HK-2 (cell line): Measurements from ENCODE around the gene AKAP13.

ENCODE experiments used
- DNase-seq: peaks from one replicate; pipeline ENCODE4 v3.0.0-alpha.2; 2018; ENCODE audit not compliant: unreplicated experiment

AKAP13 gene

GRCh38 chr15:85706779-85707518 is 326.5 kb downstream of the AKAP13 start:
- DNase-seq = no peak

- no peak for DNase-seq
These were observed 327.3 kb downstream of the AKAP13 start for GRCh38 chr15:85707519-85708338.

DNA sequence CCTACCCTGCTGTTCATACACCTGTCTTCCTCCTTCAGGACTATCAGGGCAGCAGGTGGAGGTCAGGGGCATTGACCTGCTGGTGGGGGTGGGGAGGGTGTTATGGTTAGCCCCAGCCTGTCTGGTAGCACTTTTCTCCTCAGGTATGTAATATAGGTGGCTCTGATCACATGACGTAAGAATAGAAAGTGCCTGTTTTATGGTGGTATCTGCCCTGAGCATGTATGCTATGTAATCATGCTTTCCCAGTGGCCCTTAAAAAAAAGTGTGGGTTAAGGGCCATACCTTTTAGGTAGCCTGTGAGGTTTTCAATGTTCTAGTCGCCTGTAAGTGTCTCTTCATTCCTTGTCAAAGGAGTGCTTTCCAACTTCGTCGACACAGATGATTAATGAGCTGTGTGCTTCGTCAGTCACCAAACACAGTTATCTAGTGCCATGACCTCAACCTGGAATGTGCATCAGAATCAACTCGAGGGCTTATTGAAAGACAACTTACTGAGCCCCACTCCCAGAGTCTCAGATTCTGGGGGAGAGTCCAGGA is 328.1 kb downstream of the AKAP13 start:
- DNase-seq = no peak

DNA sequence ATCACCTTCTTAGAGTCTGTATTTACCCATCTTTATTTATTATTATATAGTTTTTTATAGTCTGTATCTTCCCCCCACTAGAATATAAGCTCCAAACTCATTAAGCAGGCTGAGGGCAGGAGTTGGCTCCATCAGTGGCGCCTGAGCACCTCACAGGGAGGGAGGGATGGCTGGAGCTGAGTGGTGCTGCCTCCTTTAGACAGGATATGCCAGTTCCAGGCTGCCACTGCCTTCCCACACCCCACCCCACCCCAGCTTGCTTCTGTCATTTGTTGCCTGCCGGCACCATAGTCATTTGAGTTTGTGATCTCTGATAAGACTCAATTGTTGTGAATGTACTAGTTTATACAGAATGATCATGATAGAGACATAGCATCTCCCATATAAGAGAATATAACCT is 328.8 kb downstream of the AKAP13 start:
- no peak for DNase-seq

DNA sequence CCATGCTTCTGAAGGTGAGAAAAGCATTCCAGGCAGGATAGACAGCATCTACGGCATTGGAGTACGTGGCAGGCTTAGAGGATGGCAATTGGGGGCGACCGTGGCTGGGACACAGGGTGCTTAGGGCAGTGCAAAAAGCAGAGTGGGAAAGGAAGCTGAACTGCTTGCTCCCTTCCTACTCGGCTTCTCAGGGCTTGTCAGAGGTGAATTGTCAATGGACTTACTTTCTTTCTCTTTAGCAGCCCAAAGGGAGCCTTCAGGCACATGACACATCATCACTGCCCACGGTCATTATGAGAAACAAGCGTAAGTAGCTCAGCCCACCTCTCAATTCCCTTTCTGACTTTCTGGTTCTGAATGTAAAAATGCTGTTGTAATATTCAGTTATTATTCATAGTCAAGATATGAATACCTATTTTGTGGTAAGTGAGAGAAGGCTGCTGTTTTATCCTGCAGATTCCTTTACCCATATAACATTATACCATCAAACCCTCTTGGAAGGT is 330.0 kb downstream of the AKAP13 start:
- no peak for DNase-seq

- no peak for DNase-seq
These were observed 331.3 kb downstream of the AKAP13 start for GRCh38 chr15:85711580-85712192.

DNA sequence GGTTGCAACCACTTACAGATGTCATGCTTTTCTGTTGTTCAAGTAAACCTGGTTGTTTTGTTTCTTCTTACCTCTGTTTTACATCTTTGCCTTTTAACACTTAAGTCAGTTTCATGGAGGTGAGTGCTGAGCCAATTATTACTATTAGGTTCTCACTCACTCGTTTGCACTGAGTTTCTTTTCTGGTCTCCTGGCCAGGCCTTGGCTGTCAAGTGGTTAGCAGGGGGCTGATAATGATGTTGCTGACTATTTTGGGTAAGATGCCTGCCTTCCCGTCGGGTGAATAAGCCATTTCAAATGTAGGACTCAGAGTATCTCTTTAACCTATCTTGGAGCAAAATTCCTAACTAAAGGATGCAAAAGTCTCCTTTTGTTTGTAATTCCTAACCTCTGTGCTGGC is 335.9 kb downstream of the AKAP13 start:
- DNase-seq = no peak

- no peak for DNase-seq
These were observed 336.8 kb downstream of the AKAP13 start for GRCh38 chr15:85717212-85717611.

GRCh38 chr15:85718271-85718971 is 338.0 kb downstream of the AKAP13 start:
- DNase-seq = no peak

DNA sequence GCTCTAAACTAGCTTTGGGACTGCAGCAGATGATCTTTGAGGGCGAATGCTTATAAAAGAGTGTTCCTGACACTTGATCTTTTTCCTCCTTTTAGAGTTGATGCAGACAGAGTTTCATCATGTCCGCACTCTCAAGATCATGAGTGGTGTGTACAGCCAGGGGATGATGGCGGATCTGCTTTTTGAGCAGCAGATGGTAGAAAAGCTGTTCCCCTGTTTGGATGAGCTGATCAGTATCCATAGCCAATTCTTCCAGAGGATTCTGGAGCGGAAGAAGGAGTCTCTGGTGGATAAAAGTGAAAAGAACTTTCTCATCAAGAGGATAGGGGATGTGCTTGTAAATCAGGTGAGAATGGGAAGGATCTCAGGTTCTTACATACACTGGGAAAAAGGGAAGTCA is 338.6 kb downstream of the AKAP13 start:
- DNase-seq = no peak

DNA sequence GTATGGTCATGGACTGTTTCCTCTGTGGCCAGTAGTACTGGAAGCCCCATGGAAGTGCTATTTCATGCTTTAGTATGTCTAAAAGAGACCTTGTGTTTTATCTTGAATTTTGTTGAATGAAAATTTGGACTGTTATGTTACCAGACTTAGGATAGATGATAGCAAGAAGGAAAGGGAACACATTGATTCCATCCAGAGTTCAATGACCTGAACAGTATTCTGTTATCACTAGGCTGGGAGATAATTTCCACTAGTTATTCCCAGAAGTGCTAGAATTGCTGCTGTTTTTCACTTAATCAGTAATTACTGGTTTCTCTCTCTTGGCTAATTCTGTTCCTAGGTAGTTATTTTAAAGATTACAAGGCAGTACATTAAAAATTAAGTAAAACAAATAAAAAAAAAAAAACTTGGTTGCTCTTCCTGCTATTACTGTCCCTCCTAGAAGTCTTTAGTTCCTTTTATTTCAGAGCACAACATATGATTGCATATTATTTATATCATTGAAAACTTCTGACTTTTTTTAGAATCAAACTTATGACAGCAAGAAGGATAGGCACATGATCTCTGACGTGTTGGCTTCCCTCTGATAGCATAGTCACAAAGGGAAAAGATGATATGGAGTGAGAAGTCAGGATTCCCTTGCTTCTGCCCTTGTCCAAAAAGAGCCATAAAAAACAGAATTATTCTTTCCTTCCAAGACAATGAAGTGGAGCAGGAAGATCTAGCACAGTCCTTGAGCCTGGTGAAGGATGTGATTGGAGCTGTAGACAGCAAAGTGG is 342.2 kb downstream of the AKAP13 start:
- no peak for DNase-seq

DNA sequence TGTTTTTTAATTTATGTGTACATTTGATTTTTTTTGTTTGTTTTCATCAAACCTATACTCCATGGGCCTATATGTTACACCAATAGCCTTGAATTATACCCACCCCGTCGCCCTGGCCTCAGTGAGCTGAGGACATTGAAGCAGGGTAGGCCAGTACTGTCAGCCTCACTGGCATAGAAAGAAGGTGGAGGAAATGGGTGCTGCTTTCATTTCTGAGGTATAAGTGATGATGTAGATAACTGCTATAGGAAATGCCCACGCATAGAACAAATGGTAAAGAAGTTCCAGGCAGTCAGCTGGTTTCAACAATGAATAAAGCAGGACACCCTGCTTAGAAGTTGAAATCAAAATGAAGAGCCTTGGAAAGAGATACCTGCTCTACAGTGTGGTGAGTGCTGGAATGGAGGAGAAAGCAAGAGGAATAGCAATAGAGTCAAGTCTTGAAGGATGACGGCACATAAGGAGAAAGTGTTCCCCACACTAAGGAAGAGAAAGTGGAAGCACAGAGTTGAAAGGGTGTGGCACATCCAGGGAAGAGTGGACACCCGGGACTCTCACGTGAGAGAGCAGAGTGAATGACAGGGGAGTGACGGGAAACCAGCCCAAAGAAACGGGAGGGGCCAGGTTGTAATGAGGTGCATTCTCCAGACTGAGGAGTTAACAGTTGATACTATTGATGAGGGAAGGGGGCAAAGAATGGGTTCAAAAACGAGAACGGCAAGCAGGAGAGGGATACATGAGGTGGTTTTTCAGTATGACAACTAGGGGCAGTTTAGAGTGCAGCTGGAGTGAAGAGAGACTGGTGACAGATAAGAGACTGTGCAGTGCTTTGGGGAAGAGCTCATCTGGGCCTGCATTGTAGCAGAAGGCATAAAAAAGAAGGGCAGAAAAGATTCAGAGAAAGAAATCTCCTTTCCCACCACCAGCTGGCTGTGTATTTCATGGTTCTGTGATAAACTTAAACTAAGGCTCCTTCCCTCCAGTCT is 343.9 kb downstream of the AKAP13 start:
- no peak for DNase-seq

DNA sequence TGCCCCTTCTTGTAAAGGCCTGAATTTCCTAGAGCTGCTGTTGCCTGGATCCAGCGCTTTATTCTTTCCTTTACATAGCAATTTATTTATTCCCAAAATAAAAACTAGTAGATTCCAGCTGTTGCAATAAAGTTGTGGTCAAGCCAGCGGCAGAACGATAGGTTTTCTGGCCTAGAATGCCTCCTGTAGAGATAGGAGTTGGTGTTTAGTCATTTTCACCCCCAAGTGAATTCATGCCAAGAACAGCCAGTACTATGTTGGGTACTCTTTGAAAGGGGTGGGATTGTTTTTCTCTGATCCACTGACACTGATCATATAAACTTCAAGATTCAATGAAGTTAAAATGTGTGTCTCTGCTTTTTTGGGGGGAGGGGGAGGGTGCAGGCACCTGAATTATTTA is 344.6 kb downstream of the AKAP13 start:
- DNase-seq = no peak

DNA sequence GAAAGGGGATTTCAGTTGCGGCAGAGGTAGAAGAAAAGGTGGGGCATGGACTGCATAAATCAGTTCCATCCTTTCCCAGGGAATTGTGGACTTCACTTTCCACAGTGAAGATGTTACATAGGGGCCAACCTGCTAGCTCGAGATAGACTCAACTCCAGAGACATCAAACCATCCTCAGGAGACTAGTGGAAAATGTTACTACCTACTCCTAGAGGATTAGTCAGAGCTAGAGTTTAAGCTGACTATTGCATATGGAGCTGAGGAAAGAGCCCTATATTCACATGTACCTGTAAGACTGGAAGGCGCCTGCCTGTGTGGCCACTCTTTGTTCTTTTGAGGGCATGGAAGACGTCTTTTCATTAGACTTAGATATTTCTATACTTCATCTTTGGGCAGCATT is 345.2 kb downstream of the AKAP13 start:
- no peak for DNase-seq

- DNase-seq = no peak
These were observed 346.1 kb downstream of the AKAP13 start for GRCh38 chr15:85726454-85726853.

GRCh38 chr15:85727068-85727467 is 346.7 kb downstream of the AKAP13 start:
- no peak for DNase-seq

- no peak for DNase-seq
These were observed 349.8 kb downstream of the AKAP13 start for GRCh38 chr15:85730001-85730820.

GRCh38 chr15:85733416-85733815 is 353.0 kb downstream of the AKAP13 start:
- DNase-seq = no peak

- DNase-seq = no peak
These were observed 356.7 kb downstream of the AKAP13 start for GRCh38 chr15:85737061-85737460.
